Activated naive CD8-positive, alpha-beta T cell treated with anti-CD3 and anti-CD28 coated beads for 36 hours (primary cell): ENCODE results near the gene DNAH11. TPM values are rescaled to one million over a fixed set of nuclear protein-coding genes. Genes with fewer than 3 reads are reported as not detected.
"Not testable (repeated sequence)": the region's sequence is repeated elsewhere in the genome, so short reads cannot be mapped to it uniquely, and the experiment has no call there.

Source experiments
- DNase-seq: peaks from one replicate; pipeline ENCODE4 v3.0.0; 2021
- H3K27ac Mint-ChIP-seq: one replicate; pipeline ENCODE4 v1.8.0; 2022; ENCODE audit warnings: mild to moderate bottlenecking, moderate library complexity, mixed read lengths
- H3K27me3 Mint-ChIP-seq: one replicate; pipeline ENCODE4 v1.8.0; 2022; ENCODE audit warnings: mild to moderate bottlenecking, mixed read lengths
- H3K36me3 Mint-ChIP-seq: one replicate; pipeline ENCODE4 v1.8.0; 2021; ENCODE audit warnings: mild to moderate bottlenecking, mixed read lengths
- H3K4me1 Mint-ChIP-seq: one replicate; pipeline ENCODE4 v1.8.0; 2021; ENCODE audit warnings: mixed read lengths
- H3K4me3 Mint-ChIP-seq: one replicate; pipeline ENCODE4 v1.8.0; 2022; ENCODE audit warnings: mild to moderate bottlenecking, moderate library complexity, mixed read lengths
- H3K9me3 Mint-ChIP-seq: one replicate; pipeline ENCODE4 v1.8.0; 2022; ENCODE audit warnings: mixed read lengths
- total RNA-seq, 2 experiments: library from RNA; stranded (reverse); gene quantifications; one replicate each; pipeline ENCODE4 v1.2.3, GENCODE V29; 2021

Gene DNAH11, protein sequence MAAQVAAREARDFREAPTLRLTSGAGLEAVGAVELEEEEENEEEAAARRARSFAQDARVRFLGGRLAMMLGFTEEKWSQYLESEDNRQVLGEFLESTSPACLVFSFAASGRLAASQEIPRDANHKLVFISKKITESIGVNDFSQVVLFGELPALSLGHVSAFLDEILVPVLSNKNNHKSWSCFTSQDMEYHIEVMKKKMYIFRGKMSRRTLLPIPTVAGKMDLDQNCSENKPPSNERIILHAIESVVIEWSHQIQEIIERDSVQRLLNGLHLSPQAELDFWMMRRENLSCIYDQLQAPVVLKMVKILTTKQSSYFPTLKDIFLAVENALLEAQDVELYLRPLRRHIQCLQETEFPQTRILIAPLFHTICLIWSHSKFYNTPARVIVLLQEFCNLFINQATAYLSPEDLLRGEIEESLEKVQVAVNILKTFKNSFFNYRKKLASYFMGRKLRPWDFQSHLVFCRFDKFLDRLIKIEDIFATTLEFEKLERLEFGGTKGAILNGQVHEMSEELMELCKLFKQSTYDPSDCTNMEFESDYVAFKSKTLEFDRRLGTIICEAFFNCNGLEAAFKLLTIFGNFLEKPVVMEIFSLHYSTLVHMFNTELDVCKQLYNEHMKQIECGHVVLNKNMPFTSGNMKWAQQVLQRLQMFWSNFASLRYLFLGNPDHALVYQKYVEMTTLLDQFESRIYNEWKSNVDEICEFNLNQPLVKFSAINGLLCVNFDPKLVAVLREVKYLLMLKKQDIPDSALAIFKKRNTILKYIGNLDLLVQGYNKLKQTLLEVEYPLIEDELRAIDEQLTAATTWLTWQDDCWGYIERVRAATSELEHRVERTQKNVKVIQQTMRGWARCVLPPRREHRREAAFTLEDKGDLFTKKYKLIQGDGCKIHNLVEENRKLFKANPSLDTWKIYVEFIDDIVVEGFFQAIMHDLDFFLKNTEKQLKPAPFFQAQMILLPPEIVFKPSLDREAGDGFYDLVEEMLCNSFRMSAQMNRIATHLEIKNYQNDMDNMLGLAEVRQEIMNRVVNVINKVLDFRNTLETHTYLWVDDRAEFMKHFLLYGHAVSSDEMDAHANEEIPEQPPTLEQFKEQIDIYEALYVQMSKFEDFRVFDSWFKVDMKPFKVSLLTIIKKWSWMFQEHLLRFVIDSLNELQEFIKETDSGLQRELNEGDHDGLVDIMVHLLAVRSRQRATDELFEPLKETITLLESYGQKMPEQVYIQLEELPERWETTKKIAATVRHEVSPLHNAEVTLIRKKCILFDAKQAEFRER (N-terminal part only)
- total RNA-seq: under 1 TPM in 1 of 2 experiments, not detected in 1; 0.02 TPM

DNA sequence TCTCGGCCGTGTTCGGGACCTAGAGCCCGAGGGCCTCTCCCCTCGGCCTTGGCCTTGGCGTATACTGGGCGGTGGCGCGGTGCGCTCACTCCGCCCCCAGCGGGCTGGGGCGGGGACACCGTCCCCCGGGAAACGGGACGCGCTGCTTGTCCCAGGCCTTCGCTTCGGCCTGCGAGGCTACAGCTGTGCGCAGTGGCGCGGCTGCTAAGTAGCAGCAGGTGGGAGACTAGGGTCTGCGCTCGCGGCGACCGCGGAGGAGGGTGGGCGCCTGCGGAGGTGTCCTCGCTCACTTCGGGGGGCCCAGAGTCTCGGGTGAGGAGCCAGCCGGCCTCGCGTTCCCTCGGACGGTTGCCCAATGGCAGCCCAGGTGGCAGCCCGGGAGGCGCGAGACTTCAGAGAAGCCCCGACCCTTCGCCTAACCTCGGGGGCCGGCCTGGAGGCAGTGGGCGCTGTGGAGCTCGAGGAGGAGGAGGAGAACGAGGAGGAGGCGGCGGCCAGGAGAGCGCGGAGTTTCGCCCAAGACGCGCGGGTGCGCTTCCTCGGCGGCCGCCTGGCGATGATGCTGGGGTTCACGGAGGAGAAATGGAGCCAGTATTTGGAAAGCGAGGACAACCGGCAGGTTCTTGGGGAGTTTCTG, at the start of gene DNAH11:
DNAH11 (plus strand) TSS at position 149 of the 637 bp plus-strand sequence; CDS start at position 356, 207 bp downstream.
- H3K4me3 Mint-ChIP-seq: peak within 1 kb of the TSS; percentile 78
- H3K4me1 Mint-ChIP-seq: peaks cover 10% of the 10 kb centered on the region
- peaks cover 67% of the 10 kb centered on the region for H3K27me3 Mint-ChIP-seq
- H3K27ac Mint-ChIP-seq: no peak within 1 kb of the TSS
- peak; percentile 48 for DNase-seq
- no peaks in the 10 kb centered on the region for H3K36me3 Mint-ChIP-seq
- H3K9me3 Mint-ChIP-seq: no peaks in the 10 kb centered on the region

DNA sequence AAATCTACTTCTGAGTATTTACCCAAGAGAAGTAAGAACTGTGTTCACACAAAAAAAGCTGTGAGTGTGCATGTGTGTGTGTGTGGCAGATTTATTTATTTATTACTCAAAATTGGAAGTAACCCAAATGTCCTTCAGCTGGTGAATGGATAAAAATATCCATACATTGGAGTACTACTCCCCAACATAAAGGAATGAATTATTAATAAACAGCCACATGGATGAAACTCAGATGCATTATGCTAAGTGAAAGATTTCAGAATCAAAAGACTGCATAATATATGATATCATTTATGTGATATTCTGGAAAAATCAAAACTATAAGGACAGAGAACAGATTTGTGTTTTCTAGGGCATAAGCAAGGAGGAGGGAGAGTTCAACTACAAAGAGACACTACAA, 47.1 kb upstream of the DNAH11 start:
- no peak overlapping the region for H3K27ac Mint-ChIP-seq
- H3K9me3 Mint-ChIP-seq: peaks cover 31% of the 10 kb centered on the region
- no peak overlapping the region for H3K4me3 Mint-ChIP-seq
- H3K36me3 Mint-ChIP-seq: peaks cover 68% of the 10 kb centered on the region
- no peak for DNase-seq
- no peaks in the 10 kb centered on the region for H3K4me1 Mint-ChIP-seq
- no peaks in the 10 kb centered on the region for H3K27me3 Mint-ChIP-seq

DNA sequence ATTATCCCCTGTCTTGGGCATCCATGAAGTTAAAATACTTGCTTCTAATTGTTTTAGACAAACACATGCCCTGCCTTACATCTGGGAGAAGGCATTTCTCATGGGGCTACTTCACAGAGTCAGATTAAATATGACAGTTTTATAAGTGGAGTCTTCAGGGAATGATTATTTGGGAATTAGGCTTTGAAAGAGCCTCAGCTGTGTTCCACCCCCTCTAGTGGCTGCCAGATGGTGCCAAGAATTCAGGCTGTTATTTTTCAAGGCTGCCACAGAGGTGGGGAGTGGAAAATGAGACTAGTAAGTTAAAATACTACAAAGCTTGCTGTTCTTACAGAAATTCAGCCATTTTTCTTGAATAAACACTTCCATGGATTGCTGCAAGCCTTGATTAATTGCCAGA, 45.8 kb upstream of the DNAH11 start:
- DNase-seq: no peak
- H3K9me3 Mint-ChIP-seq: peaks cover 30% of the 10 kb centered on the region
- H3K36me3 Mint-ChIP-seq: peaks cover 66% of the 10 kb centered on the region
- H3K4me1 Mint-ChIP-seq: no peaks in the 10 kb centered on the region
- no peak overlapping the region for H3K27ac Mint-ChIP-seq
- H3K4me3 Mint-ChIP-seq: no peak overlapping the region
- no peaks in the 10 kb centered on the region for H3K27me3 Mint-ChIP-seq

DNA sequence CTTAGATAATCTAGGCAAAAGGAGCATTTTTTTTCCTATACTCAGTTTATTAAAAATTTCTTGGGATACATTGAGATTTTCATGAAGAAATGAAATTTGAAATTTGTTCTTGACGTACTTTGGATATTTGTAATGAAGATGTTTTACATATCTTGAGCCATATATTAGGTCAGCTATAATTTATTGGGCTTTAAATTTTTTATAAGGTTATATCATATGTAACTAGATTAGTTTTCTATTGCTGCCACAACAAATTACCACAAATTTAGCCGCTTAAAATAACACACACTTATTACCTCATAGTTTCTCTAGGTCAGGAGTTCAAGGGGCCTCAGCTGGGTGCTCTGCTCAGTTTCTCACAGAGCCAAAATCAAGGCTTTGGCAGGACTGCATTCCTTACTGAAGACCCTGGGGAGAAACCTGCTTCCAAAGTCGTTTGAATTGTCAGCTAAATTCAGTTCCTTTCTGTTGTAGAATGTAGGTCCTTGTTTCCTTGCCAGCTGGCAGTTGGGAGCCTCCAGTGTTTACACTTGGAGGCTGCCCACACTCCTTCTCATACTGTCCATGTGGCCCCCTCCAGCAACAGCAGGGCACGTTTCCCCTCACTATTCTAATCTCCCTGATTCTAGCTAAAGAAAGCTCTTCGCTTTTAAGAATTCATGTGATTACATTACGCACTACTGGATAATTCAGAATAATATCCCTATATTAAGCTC, 42.6 kb upstream of the DNAH11 start:
- Mint-ChIP-seq H3K9me3 (peaks cover 38% of the 10 kb centered on the region), H3K4me3 (no peak overlapping the region), H3K27ac (no peak overlapping the region), H3K4me1 (no peaks in the 10 kb centered on the region), H3K36me3 (peaks cover 71% of the 10 kb centered on the region), H3K27me3 (no peaks in the 10 kb centered on the region)
- no peak for DNase-seq

DNA sequence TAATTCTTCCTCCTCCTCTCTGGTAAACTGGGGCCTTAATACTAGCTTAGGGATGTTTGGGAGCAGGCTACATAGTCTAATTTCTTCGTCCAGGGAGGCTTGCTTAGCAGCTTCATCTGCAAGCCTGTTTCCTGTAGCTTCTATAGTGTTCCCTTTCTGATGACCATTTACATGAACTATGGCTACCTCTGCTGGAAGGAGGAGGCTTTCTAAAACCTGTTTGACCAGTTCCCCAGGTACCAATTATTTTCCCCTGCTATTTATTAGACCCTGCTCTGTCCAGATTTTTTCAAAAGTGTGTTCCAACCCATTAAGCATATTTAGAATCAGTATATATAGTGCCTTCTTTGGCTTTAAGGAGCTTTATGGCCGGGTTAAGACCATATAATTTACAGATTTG, 38.8 kb upstream of the DNAH11 start:
- Mint-ChIP-seq H3K36me3 (peaks cover 82% of the 10 kb centered on the region), H3K27me3 (no peaks in the 10 kb centered on the region), H3K4me3 (no peak overlapping the region), H3K4me1 (no peaks in the 10 kb centered on the region), H3K9me3 (peaks cover 39% of the 10 kb centered on the region), H3K27ac (no peak overlapping the region)
- DNase-seq: no peak

DNA sequence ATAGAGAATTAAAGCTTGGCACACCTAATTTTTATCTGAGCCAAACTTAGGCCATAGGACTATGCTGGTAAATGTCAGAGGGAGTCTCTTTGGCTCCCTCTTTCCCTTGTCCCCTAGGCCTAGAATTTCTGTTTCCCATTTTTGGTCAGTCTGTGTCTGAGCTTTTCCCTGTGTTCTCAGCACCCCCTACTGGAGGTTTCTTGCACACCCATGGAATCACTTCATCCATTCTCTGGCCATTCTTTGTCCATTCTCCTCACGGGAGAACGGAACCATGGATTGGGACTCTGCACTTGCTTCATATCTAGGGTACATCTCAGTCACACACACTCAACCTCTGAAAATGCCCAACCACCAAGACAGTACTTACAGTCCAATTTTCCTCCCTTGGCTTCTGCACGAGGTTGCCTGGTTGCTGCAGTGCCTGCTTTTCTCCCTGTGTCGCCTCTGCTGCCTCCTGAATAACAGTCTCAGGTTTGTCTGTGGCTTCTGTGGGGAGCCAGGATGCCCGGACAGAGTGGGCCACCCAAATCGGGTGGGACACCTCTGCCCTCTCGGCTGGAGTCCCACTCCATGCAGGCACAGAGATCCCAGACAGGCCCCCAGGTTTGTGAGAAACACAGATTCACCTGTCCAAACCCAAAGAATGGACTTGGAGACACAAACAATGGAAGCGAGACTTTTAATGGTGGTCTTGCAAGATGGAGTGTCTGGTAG, 35.1 kb upstream of the DNAH11 start:
- DNase-seq: no peak
- no peaks in the 10 kb centered on the region for H3K4me1 Mint-ChIP-seq
- H3K27me3 Mint-ChIP-seq: no peaks in the 10 kb centered on the region
- H3K36me3 Mint-ChIP-seq: peaks cover 68% of the 10 kb centered on the region
- H3K4me3 Mint-ChIP-seq: no peak overlapping the region
- H3K27ac Mint-ChIP-seq: no peak overlapping the region
- peaks cover 29% of the 10 kb centered on the region for H3K9me3 Mint-ChIP-seq

DNA sequence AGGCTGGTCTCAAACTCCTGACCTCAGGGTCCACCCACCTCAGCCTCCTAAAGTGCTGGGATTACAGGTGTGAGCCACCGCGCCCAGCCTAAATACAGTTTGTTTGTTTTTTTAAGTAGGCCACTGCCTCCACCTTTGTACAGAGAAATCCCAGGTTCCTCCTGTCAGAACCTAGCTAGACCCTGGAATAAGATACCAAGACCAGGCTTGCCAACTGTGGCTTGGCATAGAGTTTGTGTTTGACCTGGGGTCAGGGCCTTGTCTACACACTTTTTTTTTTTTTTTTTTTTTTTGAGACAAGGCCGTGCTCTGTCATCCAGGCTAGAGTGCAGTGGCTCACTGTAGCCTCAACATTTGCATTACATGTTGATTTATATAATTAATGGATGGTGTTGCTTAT, 34.3 kb upstream of the DNAH11 start:
- peaks cover 21% of the 10 kb centered on the region for H3K9me3 Mint-ChIP-seq
- H3K4me1 Mint-ChIP-seq: no peaks in the 10 kb centered on the region

DNA sequence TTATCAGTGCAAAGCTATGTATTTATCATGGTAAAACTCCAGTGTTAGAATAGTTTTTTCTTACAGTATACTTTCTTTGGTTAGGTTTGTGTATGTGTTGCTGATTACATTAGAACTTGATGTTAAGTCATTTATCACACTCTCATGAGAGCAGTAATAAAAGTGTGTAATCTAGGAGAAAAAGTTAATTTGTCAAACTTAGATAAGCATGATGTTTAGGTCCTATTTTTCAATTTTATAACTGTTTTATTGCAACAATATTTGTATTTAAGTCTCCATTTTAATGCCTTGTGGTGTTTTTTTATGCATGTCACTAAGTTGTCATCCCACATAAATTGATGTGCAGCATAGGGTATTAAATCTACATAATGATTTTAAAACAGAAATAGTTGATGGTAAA, 28.8 kb upstream of the DNAH11 start:
- no peak overlapping the region for H3K27ac Mint-ChIP-seq
- no peaks in the 10 kb centered on the region for H3K4me1 Mint-ChIP-seq
- no peak overlapping the region for H3K4me3 Mint-ChIP-seq
- no peaks in the 10 kb centered on the region for H3K9me3 Mint-ChIP-seq
- peaks cover 9% of the 10 kb centered on the region for H3K36me3 Mint-ChIP-seq
- H3K27me3 Mint-ChIP-seq: no peaks in the 10 kb centered on the region
- no peak for DNase-seq

More for the DNA sequence above, 34.3 kb upstream of the DNAH11 start:
- no peaks in the 10 kb centered on the region for H3K27me3 Mint-ChIP-seq
- no peak overlapping the region for H3K27ac Mint-ChIP-seq
- H3K4me3 Mint-ChIP-seq: no peak overlapping the region
- no peak for DNase-seq
- H3K36me3 Mint-ChIP-seq: peaks cover 60% of the 10 kb centered on the region

DNA sequence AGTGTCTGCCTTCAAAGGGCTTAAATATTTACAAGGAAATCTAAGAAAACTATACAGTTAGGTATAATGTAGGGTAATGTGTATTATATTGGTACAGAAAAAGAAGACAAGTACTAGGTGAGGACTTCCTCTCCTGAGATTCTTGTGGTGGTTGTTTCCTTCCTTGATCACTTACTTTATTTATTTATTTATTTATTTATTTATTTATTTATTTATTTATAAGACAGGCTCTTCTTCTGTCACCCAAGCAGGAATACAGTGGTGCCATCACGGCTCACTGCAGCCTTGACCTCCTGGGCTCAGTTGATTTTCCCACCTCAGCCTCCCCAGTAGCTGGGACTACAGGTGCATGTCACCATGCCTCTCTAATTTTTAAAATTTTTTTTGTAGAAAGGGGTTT, 18.2 kb upstream of the DNAH11 start:
- Mint-ChIP-seq H3K9me3 (no peaks in the 10 kb centered on the region), H3K4me1 (no peaks in the 10 kb centered on the region), H3K4me3 (no peak overlapping the region), H3K27ac (no peak overlapping the region), H3K36me3 (peaks cover 2% of the 10 kb centered on the region), H3K27me3 (no peaks in the 10 kb centered on the region)
- no peak for DNase-seq

DNA sequence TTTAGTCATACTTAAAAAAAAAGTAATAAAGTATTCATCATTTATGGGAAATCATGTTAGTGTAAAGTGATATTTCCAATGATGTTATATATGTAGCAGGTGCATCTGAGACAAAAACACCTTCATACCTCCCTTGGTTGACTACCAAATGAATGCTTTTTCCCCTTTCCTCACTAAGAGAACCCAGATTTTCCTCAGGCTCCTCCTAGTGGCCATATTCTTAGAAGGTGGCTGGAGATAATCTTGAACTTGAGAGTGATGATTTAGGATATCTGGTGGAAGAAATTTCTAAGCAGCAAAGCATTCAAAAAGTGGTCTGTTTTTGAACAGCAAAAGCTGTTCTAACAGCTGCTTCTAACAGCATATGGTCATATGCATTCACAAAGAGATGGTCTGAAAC, 16.8 kb upstream of the DNAH11 start:
- no peak for DNase-seq
- Mint-ChIP-seq H3K27ac (no peak overlapping the region), H3K27me3 (no peaks in the 10 kb centered on the region), H3K9me3 (no peaks in the 10 kb centered on the region), H3K4me3 (no peak overlapping the region), H3K36me3 (peaks cover 2% of the 10 kb centered on the region), H3K4me1 (no peaks in the 10 kb centered on the region)

DNA sequence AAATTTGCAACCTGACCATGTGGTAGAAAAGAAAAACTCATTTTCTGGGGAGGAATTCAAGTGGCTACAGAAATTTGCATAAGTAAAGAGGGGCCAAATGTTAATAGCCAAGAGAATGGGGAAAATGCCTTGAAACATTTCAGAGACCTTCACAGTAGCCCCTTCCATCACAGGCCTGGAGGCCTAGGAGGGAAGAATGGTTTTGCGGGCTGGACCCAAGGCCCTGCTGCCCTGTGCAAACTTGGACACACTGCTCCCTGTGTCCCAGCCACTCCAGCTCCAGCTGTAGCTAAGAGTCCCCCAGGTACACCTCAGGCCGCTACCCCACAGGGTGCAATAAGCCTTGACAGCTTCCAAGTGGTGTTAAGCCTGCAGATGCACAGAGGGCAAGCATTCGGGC, 16.4 kb upstream of the DNAH11 start:
- Mint-ChIP-seq H3K27me3 (no peaks in the 10 kb centered on the region), H3K4me3 (no peak overlapping the region), H3K9me3 (no peaks in the 10 kb centered on the region), H3K36me3 (peaks cover 2% of the 10 kb centered on the region), H3K4me1 (no peaks in the 10 kb centered on the region), H3K27ac (no peak overlapping the region)
- no peak for DNase-seq

DNA sequence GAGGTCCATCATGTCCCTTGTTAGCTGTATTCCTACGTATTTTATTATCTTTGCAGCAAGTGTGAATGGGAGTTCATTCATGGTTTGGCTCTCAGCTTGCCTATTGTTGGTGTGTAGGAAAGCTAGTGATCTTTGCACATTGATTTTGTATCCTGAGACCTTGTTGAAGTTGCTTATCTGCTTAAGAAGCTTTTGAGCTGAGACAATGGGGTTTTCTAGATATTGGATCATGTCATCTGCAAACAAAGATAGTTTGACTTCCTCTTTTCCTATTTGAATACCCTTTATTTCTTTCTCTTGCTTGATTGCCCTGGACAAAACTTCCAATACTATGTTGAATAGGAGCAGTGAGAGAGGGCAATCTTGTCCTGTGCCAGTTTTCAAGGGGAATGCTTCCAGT, 10.4 kb upstream of the DNAH11 start:
- H3K9me3 Mint-ChIP-seq, H3K4me1 Mint-ChIP-seq, DNase-seq, H3K27ac Mint-ChIP-seq, H3K4me3 Mint-ChIP-seq, H3K27me3 Mint-ChIP-seq, H3K36me3 Mint-ChIP-seq: not testable (repeated sequence)

DNA sequence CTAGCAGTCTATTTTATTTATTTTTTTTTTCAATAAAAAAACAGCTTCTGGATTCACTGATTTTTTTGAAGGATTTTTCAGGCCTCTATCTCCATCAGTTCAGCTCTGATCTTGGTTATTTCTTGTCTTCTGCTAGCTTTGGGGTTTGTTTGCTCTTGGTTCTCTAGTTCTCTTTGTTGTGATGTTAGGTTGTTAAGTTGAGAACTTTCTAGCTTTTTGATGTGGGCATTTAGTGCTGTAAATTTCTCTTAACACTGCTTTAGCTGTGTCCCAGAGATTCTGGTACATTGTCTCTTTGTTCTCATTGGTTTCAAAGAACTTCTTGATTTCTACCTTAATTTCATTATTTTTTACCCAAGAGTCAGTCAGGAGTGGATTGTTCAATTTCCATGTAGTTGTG, 9.2 kb upstream of the DNAH11 start:
- not testable (repeated sequence) for H3K4me1 Mint-ChIP-seq, DNase-seq, H3K9me3 Mint-ChIP-seq, H3K4me3 Mint-ChIP-seq, H3K27me3 Mint-ChIP-seq, H3K27ac Mint-ChIP-seq, H3K36me3 Mint-ChIP-seq
